WTC11 (cell line): Measurements from ENCODE around the gene APBB3. TPM values are rescaled to one million over a fixed set of nuclear protein-coding genes. Genes with fewer than 3 reads are reported as not detected.

Experiments
- ATAC-seq: fragments of 200-7000 bp; cut with Tn5 transposase; 2 replicates; pipeline ENCODE4 v1.10.0; 2021; ENCODE audit warnings: mild to moderate bottlenecking, moderate library complexity
- CTCF ChIA-PET: fragments of 300-600 bp; sonication (Branson Sonifier 250); formaldehyde crosslinking; loops from one replicate; lab custom pipeline; 2021; ENCODE audit warnings: antibody characterized with exemption; lab: Charles Lee
- POLR2A ChIA-PET: fragments of 350-600 bp; sonication (Branson Sonifier 250); formaldehyde crosslinking; loops from one replicate; lab custom pipeline; 2021; ENCODE audit warnings: antibody characterized with exemption; lab: Charles Lee
- DNase-seq: peaks from one replicate; pipeline ENCODE4 v3.0.0; 2021; ENCODE audit warnings: low spot score
- H3K27ac Mint-ChIP-seq: 2 replicates; pipeline ENCODE4 v1.8.0; 2021; ENCODE audit warnings: mixed read lengths
- H3K27me3 Mint-ChIP-seq: 2 replicates; pipeline ENCODE4 v1.8.0; 2021; ENCODE audit warnings: low read depth, mild to moderate bottlenecking, moderate library complexity, mixed read lengths
- H3K36me3 Mint-ChIP-seq: 2 replicates; pipeline ENCODE4 v1.8.0; 2021; ENCODE audit warnings: mixed read lengths
- H3K4me1 Mint-ChIP-seq: 2 replicates; pipeline ENCODE4 v1.8.0; 2022; ENCODE audit warnings: mixed read lengths
- H3K4me3 Mint-ChIP-seq: 2 replicates; pipeline ENCODE4 v1.8.0; 2021; ENCODE audit warnings: mild to moderate bottlenecking, moderate library complexity, mixed read lengths
- H3K9me3 Mint-ChIP-seq: 2 replicates; pipeline ENCODE4 v1.8.0; 2021; ENCODE audit warnings: mixed read lengths
- ARID4B ChIP-seq: sonication (generic); formaldehyde crosslinking; IDR thresholded peaks from 2 replicates; pipeline ENCODE4 v1.8.0; 2023; ENCODE audit warnings: missing genetic modification reagents, mild to moderate bottlenecking, borderline replicate concordance
- CREB1 ChIP-seq: sonication (generic); formaldehyde crosslinking; IDR thresholded peaks from 2 replicates; pipeline ENCODE4 v1.8.0; 2023; ENCODE audit warnings: mild to moderate bottlenecking, missing genetic modification reagents
- CTCF ChIP-seq: fragments of 200-600 bp; IDR thresholded peaks from 2 replicates; pipeline ENCODE4 v1.8.0; 2022; ENCODE audit warnings: antibody characterized with exemption
- PRRX2 ChIP-seq: fragments of 250-450 bp; sonication (Bioruptor Pico); IDR thresholded peaks from 2 replicates; pipeline ENCODE4 v1.8.0; 2021; ENCODE audit warnings: mild to moderate bottlenecking
- SP1 ChIP-seq: sonication (generic); formaldehyde crosslinking; conservative IDR thresholded peaks from 2 replicates; pipeline ENCODE4 v1.8.1; 2022; ENCODE audit warnings: missing genetic modification reagents
- USF2 ChIP-seq: sonication (generic); formaldehyde crosslinking; IDR thresholded peaks from 2 replicates; pipeline ENCODE4 v1.8.1; 2023; ENCODE audit warnings: mild to moderate bottlenecking, missing genetic modification reagents, moderate library complexity
- ZNF138 ChIP-seq: sonication (generic); formaldehyde crosslinking; conservative IDR thresholded peaks from 2 replicates; pipeline ENCODE4 v1.8.1; 2022; ENCODE audit warnings: mild to moderate bottlenecking, moderate library complexity, missing genetic modification reagents
- ZNF263 ChIP-seq: sonication (generic); formaldehyde crosslinking; IDR thresholded peaks from 2 replicates; pipeline ENCODE4 v1.8.1; 2022; ENCODE audit warnings: low read depth, mild to moderate bottlenecking, moderate library complexity, missing genetic modification reagents
- ZNF416 ChIP-seq: fragments of 250-450 bp; sonication (Bioruptor Pico); IDR thresholded peaks from 2 replicates; pipeline ENCODE4 v1.9.0; 2021; ENCODE audit warnings: mild to moderate bottlenecking, inconsistent platforms
- ZNF423 ChIP-seq: fragments of 250-450 bp; sonication (Bioruptor Pico); IDR thresholded peaks from 2 replicates; pipeline ENCODE4 v2.1.2; 2022; ENCODE audit warnings: mild to moderate bottlenecking, moderate library complexity
- total RNA-seq: library from RNA; stranded (reverse); gene quantifications from 3 replicates; pipeline ENCODE4 v1.2.3, GENCODE V29; 2021
- TF ChIP-seq, protein P1 (sequence below): fragments of 250-450 bp; sonication (Bioruptor Pico); conservative IDR thresholded peaks from 2 replicates; pipeline ENCODE4 v1.9.0; 2021; ENCODE audit warnings: mild to moderate bottlenecking
- TF ChIP-seq, protein P2 (sequence below): sonication (generic); formaldehyde crosslinking; IDR thresholded peaks from 2 replicates; pipeline ENCODE4 v1.8.0; 2023; ENCODE audit warnings: missing genetic modification reagents

Gene APBB3
- total RNA-seq, 1 experiment from 2014 or later = 25.9 TPM

GRCh38 chr5:140550147-140551079, 14.0 kb downstream of the APBB3 start (continued):
- TF ChIP-seq ZNF263 (CRISPR knock-in tag) (no peak), ZNF416 (CRISPR knock-in tag) (no peak), CTCF (no peak), CREB1 (CRISPR knock-in tag) (no peak), ARID4B (CRISPR knock-in tag) (no peak), SP1 (CRISPR knock-in tag) (no peak), ZNF138 (no peak), USF2 (CRISPR knock-in tag) (no peak)
- TF ChIP-seq, protein P1, sequence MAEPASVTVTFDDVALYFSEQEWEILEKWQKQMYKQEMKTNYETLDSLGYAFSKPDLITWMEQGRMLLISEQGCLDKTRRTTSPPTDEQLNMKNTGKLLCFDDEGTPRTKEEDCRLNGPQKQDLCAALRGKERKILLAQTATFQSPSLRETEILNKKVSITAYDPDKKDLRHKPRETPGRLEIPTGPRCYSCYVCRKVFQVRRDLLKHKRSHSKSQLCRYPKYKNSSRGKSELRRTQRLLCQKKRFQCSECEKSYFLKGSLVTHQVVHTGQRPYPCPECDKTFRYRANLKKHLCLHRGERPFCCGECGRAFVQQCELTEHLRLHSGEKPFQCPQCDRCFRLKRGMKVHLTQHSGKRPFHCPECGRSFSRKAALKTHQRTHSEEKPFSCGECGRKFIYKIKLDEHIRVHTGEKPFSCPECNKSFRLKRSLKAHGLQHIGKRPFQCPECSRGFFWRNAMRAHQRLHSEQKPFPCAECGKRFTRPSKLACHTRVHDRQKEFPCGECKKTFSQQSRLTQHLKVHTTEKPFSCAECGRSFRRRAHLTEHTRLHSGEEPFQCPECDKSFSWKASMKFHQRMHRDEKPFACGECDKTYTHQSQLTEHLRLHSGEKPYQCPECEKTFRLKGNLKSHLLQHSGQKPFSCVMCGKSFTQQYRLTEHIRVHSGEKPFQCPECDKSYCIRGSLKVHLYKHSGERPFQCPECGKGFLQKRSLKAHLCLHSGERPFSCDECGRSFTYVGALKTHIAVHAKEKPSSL (CRISPR knock-in tag) = no peak
- TF ChIP-seq, protein P2, sequence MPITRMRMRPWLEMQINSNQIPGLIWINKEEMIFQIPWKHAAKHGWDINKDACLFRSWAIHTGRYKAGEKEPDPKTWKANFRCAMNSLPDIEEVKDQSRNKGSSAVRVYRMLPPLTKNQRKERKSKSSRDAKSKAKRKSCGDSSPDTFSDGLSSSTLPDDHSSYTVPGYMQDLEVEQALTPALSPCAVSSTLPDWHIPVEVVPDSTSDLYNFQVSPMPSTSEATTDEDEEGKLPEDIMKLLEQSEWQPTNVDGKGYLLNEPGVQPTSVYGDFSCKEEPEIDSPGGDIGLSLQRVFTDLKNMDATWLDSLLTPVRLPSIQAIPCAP (CRISPR knock-in tag) = no peak

GRCh38 chr5:140549237-140550144, 14.9 kb downstream of the APBB3 start:
- ChIA-PET POLR2A (interaction anchor here (1.5 to 3.8 kb wide), 5 partner anchors 9 to 148 kb away, joined by 3 to 47 read pairs (median 29); partner anchors contain the start of genes ANKHD1, APBB3, HARS1 and HARS2), CTCF (interaction anchor here (1.0 to 3.3 kb wide), 6 partner anchors 27 to 191 kb away, joined by 3 to 20 read pairs (median 10); partner anchors contain the start of genes HARS1, HARS2 and TMCO6)
- Mint-ChIP-seq H3K9me3 (no peaks in the 10 kb centered on the region), H3K4me1 (peaks cover 26% of the 10 kb centered on the region), H3K36me3 (peaks cover 41% of the 10 kb centered on the region), H3K4me3 (peak overlapping the region; percentile 46; the same call in 1 of the 2 replicates), H3K27me3 (no peaks in the 10 kb centered on the region), H3K27ac (peak overlapping the region; percentile 97; the same call in 1 of the 2 replicates)
- no peak for ATAC-seq
- DNase-seq = no peak
- TF ChIP-seq USF2 (CRISPR knock-in tag) = no peak
- TF ChIP-seq, protein P2 (CRISPR knock-in tag) = no peak
- no peak for TF ChIP-seq ZNF138
- TF ChIP-seq, protein P1 (CRISPR knock-in tag) = no peak
- TF ChIP-seq ZNF423 (CRISPR knock-in tag) = no peak
- TF ChIP-seq ZNF416 (CRISPR knock-in tag) = no peak
- no peak for TF ChIP-seq PRRX2 (CRISPR knock-in tag)
